HG03520 (cell line): ENCODE measurements around the gene SHANK1.
A peak's percentile ranks its signal among the peaks of the same experiment; 100 is the strongest.

Experiments
- ATAC-seq: cut with Tn5 transposase; IDR thresholded peaks from one replicate; pipeline ENCODE4 v1.9.1; 2021; ENCODE audit warnings: mild to moderate bottlenecking, moderate library complexity; ENCODE audit not compliant: unreplicated experiment

SHANK1 gene

GRCh38 chr19:50729894-50730293 lies 10.3 kb upstream of the SHANK1 start:
- ATAC-seq: no peak

- ATAC-seq: no peak
Measured at GRCh38 chr19:50728084-50728737, 8.6 kb upstream of the SHANK1 start.

DNA sequence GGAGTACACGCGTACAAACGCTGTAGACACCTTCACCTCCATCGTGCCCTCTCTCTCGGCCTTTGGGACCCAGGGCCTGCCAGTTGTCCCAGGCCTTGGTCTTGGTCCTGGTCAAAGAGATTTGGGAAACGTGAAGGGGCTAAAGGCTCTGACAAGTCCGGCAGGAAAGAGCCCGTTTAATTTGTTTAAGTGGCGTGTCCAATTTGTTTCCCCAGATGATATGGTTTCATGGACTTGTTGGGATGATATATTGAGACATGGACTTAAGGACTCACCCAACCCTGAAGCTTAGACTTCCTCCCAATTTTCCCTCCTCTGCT lies 6.3 kb upstream of the SHANK1 start:
- no peak for ATAC-seq

DNA sequence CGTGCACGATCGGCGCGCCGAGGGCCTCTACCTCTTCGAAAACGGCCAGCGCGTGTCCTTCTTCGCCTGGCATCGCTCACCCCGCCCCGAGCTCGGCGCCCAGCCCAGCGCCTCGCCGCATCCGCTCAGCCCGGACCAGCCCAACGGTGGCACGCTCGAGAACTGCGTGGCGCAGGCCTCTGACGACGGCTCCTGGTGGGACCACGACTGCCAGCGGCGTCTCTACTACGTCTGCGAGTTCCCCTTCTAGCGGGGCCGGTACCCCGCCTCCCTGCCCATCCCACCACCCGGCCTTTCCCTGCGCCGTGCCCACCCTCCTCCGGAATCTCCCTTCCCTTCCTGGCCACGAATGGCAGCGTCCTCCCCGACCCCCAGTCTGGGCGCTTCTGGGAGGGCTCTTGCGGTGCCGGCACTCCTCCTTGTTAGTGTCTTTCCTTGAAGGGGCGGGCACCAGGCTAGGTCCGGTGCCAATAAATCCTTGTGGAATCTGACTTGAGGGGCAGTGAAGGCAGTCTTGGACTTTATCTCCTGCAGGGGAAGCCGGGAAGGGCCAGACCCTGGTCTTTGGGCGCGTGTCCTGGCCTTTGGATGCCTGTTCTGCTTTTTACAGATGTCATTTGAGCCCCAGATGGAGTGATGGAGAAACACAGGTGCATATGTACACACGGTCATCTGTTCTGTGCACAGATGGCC lies 5.8 kb upstream of the SHANK1 start:
- ATAC-seq: peak; percentile 22

DNA sequence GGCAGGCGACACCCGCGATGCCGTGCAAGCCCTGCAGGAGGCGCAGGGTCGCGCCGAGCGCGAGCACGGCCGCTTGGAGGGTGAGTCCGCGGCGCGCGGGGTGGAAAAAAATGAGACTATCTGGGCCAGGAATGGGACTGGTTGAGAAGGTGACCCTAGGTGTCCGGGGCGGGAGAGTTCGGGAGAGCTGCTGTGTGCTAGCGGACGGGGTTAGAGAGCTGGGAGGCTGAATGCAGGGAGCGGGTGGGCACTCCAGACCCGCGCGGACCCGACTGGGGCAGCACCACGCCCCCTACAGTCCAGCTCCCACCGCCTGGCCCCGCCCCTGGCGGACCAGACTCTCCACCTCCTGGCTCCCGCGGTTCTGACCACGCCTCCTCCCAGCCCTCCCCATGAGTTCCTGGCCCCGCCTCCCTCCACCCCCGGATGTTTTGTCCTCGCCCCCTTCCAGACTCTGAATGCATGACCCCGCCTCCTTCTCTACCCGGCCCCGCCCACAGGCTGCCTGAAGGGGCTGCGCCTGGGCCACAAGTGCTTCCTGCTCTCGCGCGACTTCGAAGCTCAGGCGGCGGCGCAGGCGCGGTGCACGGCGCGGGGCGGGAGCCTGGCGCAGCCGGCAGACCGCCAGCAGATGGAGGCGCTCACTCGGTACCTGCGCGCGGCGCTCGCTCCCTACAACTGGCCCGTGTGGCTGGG lies 5.1 kb upstream of the SHANK1 start:
- peak; percentile 70 for ATAC-seq

- no peak for ATAC-seq
Measured at GRCh38 chr19:50723735-50724521, 4.3 kb upstream of the SHANK1 start.

GRCh38 chr19:50723069-50723468 lies 3.5 kb upstream of the SHANK1 start, which contains the start of gene CLEC11A:
Gene CLEC11A (plus strand): TSS chr19:50723364. CDS start chr19:50723526, 162 bp downstream.
- ATAC-seq: no peak

DNA sequence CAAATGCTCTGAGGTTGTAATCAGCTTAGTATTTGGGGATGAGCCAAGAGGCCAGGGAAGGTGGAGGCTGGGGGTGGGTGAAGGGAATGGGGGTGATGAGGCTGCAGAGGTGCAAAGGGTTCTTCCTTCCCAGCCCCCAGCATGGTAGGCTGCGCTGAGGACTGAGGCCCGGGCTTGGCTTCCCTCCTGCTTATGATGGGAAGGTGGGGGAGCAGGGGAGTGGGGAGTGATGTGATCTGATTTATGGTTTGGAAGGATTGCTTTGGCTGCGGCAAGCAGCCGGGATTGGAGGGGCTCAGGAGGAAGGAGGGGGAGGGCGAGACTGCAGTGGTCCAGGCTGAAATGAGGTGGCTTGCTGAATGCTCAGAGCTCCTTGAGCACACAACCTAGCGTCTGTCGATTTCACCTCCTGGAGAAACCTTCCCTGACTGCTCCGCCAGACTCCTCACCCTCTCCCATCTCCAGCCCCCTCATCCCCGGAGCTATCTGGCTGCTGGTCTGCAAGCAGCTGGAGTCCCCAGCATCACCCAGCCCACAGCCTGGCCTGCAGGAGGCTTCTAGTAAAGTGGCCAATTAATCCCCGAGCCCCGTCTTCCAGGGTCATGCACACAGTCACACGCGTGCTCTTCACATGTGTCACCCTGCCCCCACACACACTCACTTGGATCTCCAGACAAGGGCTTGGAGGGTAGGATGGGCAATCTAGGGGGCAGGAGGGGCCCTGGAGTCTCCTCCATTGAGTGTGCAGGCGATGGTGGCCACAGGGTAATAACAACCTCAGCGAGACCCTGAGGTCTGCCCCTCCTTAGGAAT lies 2.8 kb upstream of the SHANK1 start:
- ATAC-seq: no peak

DNA sequence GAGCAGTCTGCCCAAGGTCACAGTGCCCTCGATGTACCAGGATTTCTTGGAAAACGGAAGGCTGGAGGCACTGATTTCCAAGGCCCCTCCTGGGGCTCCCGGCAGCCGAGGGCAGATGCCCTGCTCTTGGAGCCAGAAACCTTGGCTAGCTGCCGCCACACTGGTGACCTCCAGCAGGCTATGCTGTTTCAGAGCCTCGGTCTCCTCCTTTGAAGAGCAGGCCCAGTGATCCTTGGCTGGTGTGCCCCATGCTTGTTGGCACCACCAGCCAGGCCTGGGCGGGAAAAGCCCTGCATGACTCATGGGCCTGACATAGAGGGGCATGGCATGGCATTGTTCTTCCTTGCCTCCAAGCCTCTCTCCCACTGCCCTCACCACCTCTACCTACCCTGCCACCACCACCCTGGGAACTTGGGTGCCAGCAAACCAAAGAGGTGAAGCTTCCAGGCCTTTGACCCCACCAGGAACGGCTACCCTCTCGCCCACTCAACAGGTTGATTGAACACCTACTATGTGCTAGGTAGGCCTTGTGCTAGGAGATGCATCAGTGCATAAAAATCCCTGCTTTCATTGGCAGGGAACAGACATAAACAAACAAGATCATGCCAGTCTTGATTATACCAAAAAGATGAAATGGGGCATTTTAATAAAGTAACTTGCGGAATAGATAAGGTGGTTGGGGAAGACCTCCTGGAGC lies 2.0 kb upstream of the SHANK1 start:
- ATAC-seq: no peak

- ATAC-seq: no peak
Measured at GRCh38 chr19:50720921-50721381, 1.3 kb upstream of the SHANK1 start.

GRCh38 chr19:50720181-50720920 lies 749 bp upstream of the SHANK1 start:
- ATAC-seq: no peak

DNA sequence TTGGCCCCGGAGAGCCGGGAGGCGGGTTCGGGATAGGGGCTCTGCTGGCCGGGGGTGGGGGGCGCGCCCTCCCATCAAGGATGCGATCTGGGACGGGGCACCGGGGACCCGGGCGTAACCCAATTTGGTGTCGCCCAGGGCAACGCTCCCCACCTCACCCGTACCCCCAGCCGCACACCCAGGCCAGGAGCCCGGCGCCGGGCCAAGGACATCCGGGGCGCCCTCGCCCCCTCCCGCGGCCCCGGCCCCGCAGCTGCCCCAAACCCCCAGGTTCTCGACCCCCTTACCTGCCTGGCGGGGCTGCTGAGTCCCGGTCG lies 525 bp downstream of the SHANK1 start:
- no peak for ATAC-seq

DNA sequence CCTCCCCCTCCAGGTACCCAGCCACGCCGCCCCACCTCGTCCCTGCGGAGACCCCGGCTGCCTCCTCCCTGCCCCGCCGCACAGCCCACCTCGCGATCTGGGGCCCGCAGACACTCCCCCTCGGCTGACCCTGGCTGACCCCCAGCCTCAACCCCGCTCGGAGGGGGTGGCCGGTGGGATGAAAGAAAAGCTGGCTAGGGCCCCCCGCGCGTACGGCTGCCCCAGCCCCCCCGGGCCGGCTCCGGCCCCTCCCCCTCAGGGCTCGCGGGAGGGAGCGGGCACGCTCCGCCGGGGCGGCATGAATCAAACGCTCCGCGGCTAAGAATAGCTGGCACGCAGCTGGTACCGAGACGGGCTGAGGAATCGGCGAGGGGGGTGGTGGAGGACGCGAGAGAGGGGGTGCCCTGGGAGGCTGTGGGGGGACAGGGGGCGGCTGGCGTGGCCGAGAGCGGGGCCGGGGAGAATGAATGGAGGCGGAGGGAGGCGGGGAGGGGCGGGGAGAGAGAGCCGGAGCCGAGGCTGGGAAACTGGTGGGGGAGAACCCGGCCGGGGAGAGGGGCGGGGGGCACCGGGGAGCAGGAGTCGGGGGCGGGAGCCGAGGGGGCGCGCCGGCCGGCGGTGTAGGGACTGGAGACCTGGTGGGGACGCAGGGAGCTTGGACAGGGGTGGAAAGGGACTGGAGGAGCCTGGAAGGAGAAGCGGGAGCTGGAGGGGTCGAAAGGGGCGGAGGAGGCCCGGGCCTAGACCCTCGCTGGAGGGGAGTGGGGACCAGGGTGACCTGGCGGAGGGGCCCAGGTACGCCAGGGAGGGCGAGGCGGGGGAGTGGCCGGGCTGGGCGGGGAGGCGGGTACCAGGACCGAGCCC lies 1.1 kb downstream of the SHANK1 start:
- ATAC-seq: no peak

GRCh38 chr19:50717891-50718254 lies 1.7 kb downstream of the SHANK1 start:
- ATAC-seq: no peak

DNA sequence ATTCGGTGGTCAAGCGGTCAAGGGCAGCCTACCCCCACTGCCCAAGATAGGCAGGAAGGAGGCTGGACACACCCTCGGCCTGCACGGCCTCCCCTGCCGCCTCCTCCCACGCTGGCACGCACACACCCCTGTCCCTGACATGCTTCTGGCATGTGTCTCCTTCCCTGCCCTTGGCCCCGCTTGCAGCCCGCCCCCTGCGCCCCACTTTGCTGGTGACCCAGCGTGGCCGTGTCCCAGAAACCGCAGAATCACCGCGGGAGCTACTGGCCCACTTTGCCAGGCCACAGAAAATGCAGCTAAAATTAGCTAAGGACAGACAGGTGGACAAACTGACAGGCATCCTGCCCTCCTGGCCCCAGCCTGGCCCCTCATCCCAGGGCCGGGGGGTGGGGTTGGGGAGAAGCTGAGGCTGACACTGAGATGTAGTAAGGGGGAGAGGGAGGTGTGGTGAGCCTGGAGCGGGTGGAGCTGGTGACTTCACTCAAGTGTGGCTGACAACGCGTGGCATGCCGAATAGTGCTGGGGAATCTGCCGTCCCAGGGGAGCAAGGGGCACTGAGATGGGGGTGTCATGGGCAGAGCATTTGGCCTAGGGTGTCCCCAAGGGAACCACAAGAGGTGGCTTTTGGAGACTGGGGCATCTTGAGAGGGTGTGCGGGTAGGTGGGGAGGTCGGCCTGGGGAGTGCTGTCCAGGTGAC lies 2.4 kb downstream of the SHANK1 start:
- no peak for ATAC-seq

GRCh38 chr19:50716178-50717025 lies 3.2 kb downstream of the SHANK1 start:
- ATAC-seq: no peak
